GM10266 (cell line): Measurements from ENCODE around the gene DISP3.

ENCODE experiments used
- DNase-seq: peaks from one replicate; pipeline ENCODE4 v3.0.0; 2012; ENCODE audit errors: extremely low spot score
- TF ChIP-seq, protein P1 (sequence below): IDR thresholded peaks from 2 replicates; pipeline ENCODE4 v1.5.1; 2012; ENCODE audit warnings: mild to moderate bottlenecking, low read depth; ENCODE audit not compliant: control insufficient read depth, insufficient read depth; ENCODE audit errors: missing control alignments

The DISP3 gene

DNA sequence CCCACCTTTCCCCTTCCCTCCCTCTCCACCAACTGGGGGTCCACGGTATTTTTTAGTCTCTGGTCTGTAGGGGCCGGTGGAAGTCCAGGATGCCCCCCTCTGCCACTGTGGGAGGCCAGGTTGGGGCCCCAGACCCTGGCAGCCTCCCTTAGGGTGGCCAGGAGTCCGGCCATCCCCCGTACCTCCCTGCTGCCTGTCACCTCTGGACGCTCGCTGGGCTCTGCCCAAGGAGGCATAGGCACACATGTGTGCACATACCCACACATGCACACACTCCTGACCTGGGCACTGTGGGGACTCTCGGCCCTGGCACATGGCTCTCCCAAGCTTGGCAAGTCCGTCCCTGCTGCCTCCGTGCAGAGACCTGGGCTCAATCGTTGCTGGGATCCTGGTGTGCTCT is 53.0 kb downstream of the DISP3 start:
- no peak for DNase-seq
- TF ChIP-seq, protein P1, sequence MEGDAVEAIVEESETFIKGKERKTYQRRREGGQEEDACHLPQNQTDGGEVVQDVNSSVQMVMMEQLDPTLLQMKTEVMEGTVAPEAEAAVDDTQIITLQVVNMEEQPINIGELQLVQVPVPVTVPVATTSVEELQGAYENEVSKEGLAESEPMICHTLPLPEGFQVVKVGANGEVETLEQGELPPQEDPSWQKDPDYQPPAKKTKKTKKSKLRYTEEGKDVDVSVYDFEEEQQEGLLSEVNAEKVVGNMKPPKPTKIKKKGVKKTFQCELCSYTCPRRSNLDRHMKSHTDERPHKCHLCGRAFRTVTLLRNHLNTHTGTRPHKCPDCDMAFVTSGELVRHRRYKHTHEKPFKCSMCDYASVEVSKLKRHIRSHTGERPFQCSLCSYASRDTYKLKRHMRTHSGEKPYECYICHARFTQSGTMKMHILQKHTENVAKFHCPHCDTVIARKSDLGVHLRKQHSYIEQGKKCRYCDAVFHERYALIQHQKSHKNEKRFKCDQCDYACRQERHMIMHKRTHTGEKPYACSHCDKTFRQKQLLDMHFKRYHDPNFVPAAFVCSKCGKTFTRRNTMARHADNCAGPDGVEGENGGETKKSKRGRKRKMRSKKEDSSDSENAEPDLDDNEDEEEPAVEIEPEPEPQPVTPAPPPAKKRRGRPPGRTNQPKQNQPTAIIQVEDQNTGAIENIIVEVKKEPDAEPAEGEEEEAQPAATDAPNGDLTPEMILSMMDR: no peak

DNA sequence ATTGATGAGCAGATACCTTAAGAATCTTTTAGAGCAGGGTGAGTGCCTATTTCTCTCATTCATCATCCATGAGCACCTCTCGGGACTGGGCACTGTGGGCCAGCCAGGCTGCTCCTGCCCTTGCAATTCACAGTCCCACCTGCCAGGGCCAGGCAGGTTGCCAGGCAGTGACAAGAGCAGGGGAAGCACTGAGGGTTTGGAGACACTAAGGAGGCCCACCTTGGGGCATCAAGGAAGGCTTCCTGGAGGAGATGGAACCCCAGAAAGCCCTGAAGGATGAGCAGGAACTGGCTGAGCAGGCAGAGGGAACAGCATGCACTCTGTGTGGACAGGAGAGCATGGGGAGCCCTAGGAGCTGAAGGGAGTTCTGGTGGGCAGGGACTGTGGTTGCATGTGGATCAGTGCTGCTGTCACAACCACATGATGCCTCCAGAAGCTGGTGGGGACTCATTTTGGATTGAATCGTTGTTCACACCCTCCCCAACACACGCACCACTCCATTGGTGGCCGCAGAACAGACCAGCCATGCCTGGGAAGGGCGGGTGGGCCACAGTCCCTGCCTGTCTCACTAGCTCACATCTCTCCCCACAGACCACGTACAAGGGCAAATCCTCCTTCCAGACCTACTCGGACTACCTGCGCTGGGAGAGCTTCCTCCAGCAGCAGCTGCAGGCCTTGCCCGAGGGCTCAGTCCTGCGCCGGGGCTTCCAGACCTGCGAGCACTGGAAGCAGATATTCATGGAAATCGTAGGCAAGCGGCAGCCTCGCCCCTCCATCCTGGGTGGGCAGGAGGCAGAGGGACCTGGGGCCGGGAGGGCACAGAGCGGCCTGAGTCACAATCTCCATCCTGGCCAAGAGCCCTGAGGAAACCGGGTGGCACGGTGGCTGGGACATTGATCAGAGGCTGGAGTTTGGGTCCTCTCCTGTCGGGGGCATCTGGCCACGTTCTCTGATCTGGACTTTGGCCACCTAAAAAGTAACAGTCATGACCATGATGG is 55.1 kb downstream of the DISP3 start:
- no peak for DNase-seq
- TF ChIP-seq, protein P1: no peak

- DNase-seq: no peak
- TF ChIP-seq, protein P1: no peak
Observed at GRCh38 chr1:11534846-11535245, 55.9 kb downstream of the DISP3 start.

GRCh38 chr1:11535316-11535715 is 56.4 kb downstream of the DISP3 start:
- TF ChIP-seq, protein P1: no peak
- DNase-seq: no peak

DNA sequence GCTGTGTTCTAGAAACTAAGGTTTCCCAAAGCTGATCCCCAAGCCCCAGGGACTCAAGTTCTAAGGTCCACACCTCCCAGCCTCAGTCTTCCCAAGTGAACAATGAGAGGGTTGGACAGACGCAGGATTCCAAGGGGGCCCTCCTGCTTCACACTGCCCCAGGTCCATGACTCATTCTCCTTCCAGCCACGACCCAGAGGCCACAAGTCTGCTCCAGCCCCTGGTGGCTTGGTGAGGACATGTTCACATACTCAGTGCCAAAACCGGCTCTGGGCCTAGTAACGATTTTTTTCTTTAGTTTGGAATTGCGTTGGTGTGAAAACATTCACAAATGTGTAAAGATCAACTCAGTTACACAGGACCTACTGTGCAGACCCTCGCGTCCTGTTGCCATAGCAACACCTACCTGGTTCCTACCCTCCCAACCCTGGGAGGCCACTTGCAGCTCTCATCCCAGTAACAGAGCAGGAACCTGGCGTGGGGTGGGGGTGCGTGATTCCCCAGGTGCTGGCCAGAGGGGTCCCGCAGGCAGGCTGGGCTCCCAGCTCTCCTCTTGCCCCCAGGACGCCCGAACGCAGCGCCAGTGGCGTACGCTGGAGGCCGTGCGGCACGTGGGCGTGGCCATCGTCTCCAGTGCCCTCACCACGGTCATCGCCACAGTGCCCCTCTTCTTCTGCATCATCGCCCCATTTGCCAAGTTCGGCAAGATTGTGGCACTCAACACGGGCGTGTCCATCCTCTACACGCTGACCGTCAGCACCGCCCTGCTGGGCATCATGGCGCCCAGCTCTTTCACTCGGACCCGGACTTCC is 57.0 kb downstream of the DISP3 start:
- DNase-seq: no peak
- TF ChIP-seq, protein P1: no peak

GRCh38 chr1:11536573-11537379 is 57.8 kb downstream of the DISP3 start:
- DNase-seq: no peak
- TF ChIP-seq, protein P1: no peak
